ENCODE data around the gene C1QTNF3. TPM values are rescaled to one million over a fixed set of nuclear protein-coding genes. Genes with fewer than 3 reads are reported as not detected.

The C1QTNF3 gene
- total RNA-seq, 3 donors from 2014 or later (not counting 1 experiment from before 2014, with no cell fraction given) = 10.5 to 11.4 (median 11.3) TPM

DNA sequence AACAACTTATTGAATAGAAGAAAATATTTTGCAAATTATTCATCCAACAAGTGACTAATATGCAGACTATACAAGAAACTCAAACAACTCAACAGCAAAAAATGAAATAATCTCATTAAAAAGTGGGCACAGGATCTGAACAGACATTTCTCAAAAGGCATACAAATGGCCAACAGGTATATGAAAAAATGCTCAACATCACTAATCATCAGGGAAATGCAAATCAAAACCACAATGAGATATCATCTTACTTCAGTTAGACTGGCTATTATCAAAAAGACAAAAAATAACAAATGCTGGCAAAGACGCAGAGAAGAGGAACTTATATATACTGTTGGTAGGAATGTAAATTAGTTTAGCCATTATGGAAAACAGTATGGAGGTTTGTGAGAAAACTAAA is 33.4 kb downstream of the C1QTNF3 start:
- Histone ChIP-seq H3K36me3 (ENCODE audit: control insufficient read depth, insufficient read depth, low read length) (peaks cover 2% of the 10 kb centered on the region), H3K9me3 (ENCODE audit: control insufficient read depth, insufficient read depth, low read length) (no peaks in the 10 kb centered on the region), H3K27ac (ENCODE audit: low read length) (no peak overlapping the region), H3K4me3 (ENCODE audit: low read length) (no peak overlapping the region), H3K27me3 (ENCODE audit: control insufficient read depth, insufficient read depth, low read length) (no peaks in the 10 kb centered on the region), H3K4me1 (ENCODE audit: control insufficient read depth, insufficient read depth, low read length) (peaks cover 9% of the 10 kb centered on the region)
- intact Hi-C loops (cut with micrococcal nuclease) = loop anchor here (5.0 kb wide), 1 partner anchor 908 kb away; the partner anchor contains the start of genes BRIX1 and RAD1
- H3K4me1 Mint-ChIP-seq = peaks cover 30 to 34% of the 10 kb centered on the region in 2 donors
- no peaks in the 10 kb centered on the region for H3K9me3 Mint-ChIP-seq
- DNase-seq (no peak), ATAC-seq (no peak)
- WGBS (ENCODE audit: insufficient coverage) = no CpG with 5 or more reads among the region's 1 CpG
- no peaks in the 10 kb centered on the region for H3K27me3 Mint-ChIP-seq (ENCODE audit: low read depth in 2 of 2)
- TF ChIP-seq, protein P1, sequence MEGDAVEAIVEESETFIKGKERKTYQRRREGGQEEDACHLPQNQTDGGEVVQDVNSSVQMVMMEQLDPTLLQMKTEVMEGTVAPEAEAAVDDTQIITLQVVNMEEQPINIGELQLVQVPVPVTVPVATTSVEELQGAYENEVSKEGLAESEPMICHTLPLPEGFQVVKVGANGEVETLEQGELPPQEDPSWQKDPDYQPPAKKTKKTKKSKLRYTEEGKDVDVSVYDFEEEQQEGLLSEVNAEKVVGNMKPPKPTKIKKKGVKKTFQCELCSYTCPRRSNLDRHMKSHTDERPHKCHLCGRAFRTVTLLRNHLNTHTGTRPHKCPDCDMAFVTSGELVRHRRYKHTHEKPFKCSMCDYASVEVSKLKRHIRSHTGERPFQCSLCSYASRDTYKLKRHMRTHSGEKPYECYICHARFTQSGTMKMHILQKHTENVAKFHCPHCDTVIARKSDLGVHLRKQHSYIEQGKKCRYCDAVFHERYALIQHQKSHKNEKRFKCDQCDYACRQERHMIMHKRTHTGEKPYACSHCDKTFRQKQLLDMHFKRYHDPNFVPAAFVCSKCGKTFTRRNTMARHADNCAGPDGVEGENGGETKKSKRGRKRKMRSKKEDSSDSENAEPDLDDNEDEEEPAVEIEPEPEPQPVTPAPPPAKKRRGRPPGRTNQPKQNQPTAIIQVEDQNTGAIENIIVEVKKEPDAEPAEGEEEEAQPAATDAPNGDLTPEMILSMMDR (IDR thresholded peaks at IDR 0.05) = no peak
- H3K36me3 Mint-ChIP-seq = no peaks in the 10 kb centered on the region
- peak overlapping the region in 1 of 2 donors; percentile 80 for H3K27ac Mint-ChIP-seq
- H3K4me3 Mint-ChIP-seq = peak overlapping the region; percentile 84

DNA sequence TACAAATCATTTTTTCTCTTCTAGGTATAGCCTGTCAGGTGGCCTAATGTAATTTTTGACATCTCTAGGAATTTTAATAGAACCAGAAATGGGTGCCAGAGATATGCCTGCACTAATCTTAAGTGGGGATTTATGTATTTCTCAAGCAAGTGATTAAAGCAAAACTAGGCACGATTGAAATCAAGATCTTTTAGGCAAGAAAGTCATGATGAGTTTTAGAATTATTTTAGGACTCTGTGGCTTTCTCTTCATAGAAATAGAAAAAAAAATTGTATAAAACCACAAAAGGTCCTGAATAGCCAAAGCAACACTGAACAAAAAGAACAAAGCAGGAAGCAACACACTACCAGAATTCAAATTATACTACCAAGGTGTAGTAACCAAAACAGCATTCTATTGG is 34.2 kb downstream of the C1QTNF3 start:
- Mint-ChIP-seq H3K4me1 (peaks cover 30 to 34% of the 10 kb centered on the region in 2 donors), H3K9me3 (no peaks in the 10 kb centered on the region), H3K4me3 (peak overlapping the region; percentile 84), H3K36me3 (peaks cover 4% of the 10 kb centered on the region), H3K27me3 (ENCODE audit: low read depth in 2 of 2) (no peaks in the 10 kb centered on the region), H3K27ac (peak overlapping the region; percentile 80 to 84)
- Histone ChIP-seq H3K36me3 (ENCODE audit: control insufficient read depth, insufficient read depth, low read length) (peaks cover 8% of the 10 kb centered on the region), H3K27ac (ENCODE audit: low read length) (peak overlapping the region; percentile 91), H3K27me3 (ENCODE audit: control insufficient read depth, insufficient read depth, low read length) (no peaks in the 10 kb centered on the region), H3K9me3 (ENCODE audit: control insufficient read depth, insufficient read depth, low read length) (no peaks in the 10 kb centered on the region), H3K4me3 (ENCODE audit: low read length) (peak overlapping the region; percentile 85), H3K4me1 (ENCODE audit: control insufficient read depth, insufficient read depth, low read length) (peaks cover 9% of the 10 kb centered on the region)
- TF ChIP-seq, protein P1 (IDR thresholded peaks at IDR 0.05) = no peak
- WGBS (ENCODE audit: insufficient coverage) = 11% methylated on average over 1 of the region's 1 CpG
- ATAC-seq = no peak
- no peak for DNase-seq
- intact Hi-C loops (cut with micrococcal nuclease) = loop anchor here (1.0 to 5.0 kb wide), 2 partner anchors 36 to 908 kb away; partner anchors contain the start of genes BRIX1 and RAD1

DNA sequence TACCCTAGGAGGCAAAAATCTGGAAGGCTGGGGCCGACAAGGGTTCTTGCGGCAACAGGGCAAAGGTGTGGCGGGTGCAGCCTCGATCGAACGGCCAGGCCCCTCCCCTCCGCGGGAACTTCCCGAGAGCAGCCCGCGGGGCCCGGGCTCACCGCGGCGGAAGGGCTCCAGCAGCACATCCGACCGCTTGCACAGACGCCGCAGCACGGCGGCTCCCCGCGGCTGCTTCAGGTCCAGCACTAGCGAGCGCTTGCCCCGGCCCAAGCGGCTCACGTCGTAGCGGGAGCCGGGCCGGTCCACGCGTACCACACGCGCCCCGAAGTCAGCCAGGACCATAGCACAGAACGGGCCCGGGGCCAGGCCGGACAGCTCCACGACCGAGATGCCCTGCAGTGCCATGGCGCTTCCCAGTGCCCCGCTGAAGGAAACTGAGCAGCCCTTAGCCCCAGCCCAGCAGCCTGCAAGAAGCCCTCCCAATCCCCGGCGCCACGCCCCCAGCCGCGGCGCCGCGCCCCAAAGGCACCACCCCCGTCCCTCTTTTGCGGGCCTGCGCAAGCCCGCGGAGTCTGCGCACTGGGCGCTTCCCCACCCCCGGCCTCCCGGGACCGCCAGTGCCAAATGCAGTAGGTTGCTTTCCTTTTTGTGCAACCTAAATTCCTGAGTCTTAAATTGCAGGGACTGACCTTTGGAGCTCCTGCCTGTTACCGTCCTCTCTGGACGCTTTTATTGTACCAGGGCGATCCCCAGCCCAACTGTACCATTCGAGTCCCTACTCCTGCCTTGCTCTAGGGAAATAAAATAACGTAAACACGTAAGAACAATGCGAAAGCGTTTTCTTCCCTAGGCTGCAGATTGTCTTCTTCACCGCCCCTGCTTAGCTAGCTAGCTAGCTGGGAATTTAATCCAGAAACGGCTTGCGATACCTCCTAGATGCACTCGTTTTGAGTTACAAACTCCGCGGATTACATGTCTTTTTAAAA is 35.1 kb downstream of the C1QTNF3 start, which contains the start of gene AMACR:
TSS of gene AMACR (minus strand) at position 430 of the 980 bp plus-strand sequence. CDS start at position 399, 31 bp downstream.
- Histone ChIP-seq H3K36me3 (ENCODE audit: control insufficient read depth, insufficient read depth, low read length) (peaks cover 17% of the 10 kb centered on the region), H3K4me1 (ENCODE audit: control insufficient read depth, insufficient read depth, low read length) (peaks cover 9% of the 10 kb centered on the region), H3K27me3 (ENCODE audit: control insufficient read depth, insufficient read depth, low read length) (no peaks in the 10 kb centered on the region), H3K4me3 (ENCODE audit: low read length) (peak within 1 kb of the TSS; percentile 85), H3K27ac (ENCODE audit: low read length) (peak within 1 kb of the TSS; percentile 91), H3K9me3 (ENCODE audit: control insufficient read depth, insufficient read depth, low read length) (no peaks in the 10 kb centered on the region)
- Mint-ChIP-seq H3K9me3 (no peaks in the 10 kb centered on the region), H3K27ac (peak within 1 kb of the TSS; percentile 80 to 84), H3K36me3 (peaks cover 7% of the 10 kb centered on the region), H3K4me1 (peaks cover 30 to 34% of the 10 kb centered on the region in 2 donors), H3K4me3 (peak within 1 kb of the TSS; percentile 84), H3K27me3 (ENCODE audit: low read depth in 2 of 2) (no peaks in the 10 kb centered on the region)
- ATAC-seq (peak; percentile 87 to 93 (median 88)), DNase-seq (peak; percentile 80 to 90)
- under 1% methylated on average over 76 of the region's 76 CpGs for WGBS (ENCODE audit: insufficient coverage)
- intact Hi-C loops (cut with micrococcal nuclease) = loop anchor here (1.0 to 5.0 kb wide), 2 partner anchors 37 to 909 kb away; partner anchors contain the start of genes BRIX1 and RAD1
- TF ChIP-seq, protein P1 (IDR thresholded peaks at IDR 0.05) = no peak

All from natural killer cell (primary cell).